HG03558 (cell line): ENCODE data around the gene SP4.
"Not testable (repeated sequence)": the region's sequence is repeated elsewhere in the genome, so short reads cannot be mapped to it uniquely, and the experiment has no call there.

ENCODE experiments used
- ATAC-seq: cut with Tn5 transposase; IDR thresholded peaks from one replicate; pipeline ENCODE4 v1.9.1; 2021; ENCODE audit warnings: moderate number of reproducible peaks; ENCODE audit not compliant: unreplicated experiment; ENCODE audit errors: extremely low read depth

Gene SP4

GRCh38 chr7:21508538-21508937 lies 80.7 kb downstream of the SP4 start:
- no peak for ATAC-seq

- no peak for ATAC-seq
Observed at GRCh38 chr7:21514062-21514461, 86.2 kb downstream of the SP4 start.

GRCh38 chr7:21524680-21525079 lies 96.8 kb downstream of the SP4 start:
- ATAC-seq: no peak

- no peak for ATAC-seq
Observed at GRCh38 chr7:21526007-21526406, 98.1 kb downstream of the SP4 start.

DNA sequence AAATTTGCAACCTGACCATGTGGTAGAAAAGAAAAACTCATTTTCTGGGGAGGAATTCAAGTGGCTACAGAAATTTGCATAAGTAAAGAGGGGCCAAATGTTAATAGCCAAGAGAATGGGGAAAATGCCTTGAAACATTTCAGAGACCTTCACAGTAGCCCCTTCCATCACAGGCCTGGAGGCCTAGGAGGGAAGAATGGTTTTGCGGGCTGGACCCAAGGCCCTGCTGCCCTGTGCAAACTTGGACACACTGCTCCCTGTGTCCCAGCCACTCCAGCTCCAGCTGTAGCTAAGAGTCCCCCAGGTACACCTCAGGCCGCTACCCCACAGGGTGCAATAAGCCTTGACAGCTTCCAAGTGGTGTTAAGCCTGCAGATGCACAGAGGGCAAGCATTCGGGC lies 98.6 kb downstream of the SP4 start:
- no peak for ATAC-seq

GRCh38 chr7:21532485-21532884 lies 104.6 kb downstream of the SP4 start:
- ATAC-seq: not testable (repeated sequence)

DNA sequence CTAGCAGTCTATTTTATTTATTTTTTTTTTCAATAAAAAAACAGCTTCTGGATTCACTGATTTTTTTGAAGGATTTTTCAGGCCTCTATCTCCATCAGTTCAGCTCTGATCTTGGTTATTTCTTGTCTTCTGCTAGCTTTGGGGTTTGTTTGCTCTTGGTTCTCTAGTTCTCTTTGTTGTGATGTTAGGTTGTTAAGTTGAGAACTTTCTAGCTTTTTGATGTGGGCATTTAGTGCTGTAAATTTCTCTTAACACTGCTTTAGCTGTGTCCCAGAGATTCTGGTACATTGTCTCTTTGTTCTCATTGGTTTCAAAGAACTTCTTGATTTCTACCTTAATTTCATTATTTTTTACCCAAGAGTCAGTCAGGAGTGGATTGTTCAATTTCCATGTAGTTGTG lies 105.8 kb downstream of the SP4 start:
- not testable (repeated sequence) for ATAC-seq

DNA sequence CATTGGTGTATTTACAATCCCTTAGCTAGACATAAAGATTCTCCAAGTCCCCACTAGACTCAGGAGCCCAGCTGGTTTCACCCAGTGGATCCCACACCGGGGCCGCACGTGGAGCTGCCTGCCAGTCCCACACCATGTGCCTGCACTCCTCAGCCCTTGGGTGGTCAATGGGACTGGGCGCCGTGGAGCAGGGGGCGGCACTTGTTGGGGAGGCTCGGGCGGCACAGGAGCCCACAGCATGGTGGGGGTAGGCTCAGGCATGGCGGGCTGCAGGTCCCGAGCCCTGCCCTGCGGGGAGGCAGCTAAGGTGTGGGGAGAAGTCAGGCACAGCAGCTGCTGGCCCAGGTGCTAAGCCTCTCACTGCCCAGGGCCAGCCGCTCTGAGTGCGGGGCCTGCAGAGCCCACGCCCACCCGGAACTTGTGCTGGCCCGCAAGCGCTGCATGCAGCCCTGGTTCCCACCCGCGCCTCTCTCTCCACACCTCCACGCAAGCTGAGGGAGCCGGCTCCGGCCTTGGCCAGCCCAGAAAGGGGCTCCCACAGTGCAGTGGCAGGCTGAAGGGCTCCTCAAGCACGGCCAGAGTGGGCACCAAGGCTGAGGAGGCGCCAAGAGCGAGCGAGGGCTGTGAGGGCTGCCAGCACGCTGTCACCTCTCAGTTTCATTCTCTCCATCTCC lies 108.7 kb downstream of the SP4 start:
- not testable (repeated sequence) for ATAC-seq

DNA sequence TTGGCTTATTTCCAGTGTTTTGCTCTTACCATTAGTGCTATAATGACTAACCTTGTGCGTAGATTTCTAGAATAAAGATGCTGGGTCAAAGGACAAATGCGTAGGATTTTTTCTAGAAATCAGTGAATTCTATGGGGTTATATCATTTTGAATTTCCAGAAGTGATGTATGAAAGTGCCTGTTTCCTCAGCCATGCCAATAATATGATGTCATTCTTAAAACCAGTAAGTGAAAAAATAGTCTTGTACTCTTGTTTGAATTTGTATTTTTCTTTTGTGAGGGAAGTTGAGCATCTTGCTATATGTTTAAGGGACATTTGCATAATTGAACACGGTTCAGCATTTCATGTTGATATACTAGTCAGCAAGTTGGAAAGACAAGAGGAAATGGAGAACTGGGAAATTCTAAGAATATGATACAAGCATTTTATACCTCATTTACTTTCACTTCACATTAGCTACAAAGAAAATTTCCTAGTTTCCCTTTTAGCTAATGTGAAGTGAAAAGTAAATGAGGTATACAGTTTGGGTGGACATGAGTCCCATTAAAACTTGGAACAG lies 111.1 kb downstream of the SP4 start:
- no peak for ATAC-seq

DNA sequence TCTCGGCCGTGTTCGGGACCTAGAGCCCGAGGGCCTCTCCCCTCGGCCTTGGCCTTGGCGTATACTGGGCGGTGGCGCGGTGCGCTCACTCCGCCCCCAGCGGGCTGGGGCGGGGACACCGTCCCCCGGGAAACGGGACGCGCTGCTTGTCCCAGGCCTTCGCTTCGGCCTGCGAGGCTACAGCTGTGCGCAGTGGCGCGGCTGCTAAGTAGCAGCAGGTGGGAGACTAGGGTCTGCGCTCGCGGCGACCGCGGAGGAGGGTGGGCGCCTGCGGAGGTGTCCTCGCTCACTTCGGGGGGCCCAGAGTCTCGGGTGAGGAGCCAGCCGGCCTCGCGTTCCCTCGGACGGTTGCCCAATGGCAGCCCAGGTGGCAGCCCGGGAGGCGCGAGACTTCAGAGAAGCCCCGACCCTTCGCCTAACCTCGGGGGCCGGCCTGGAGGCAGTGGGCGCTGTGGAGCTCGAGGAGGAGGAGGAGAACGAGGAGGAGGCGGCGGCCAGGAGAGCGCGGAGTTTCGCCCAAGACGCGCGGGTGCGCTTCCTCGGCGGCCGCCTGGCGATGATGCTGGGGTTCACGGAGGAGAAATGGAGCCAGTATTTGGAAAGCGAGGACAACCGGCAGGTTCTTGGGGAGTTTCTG lies 115.1 kb downstream of the SP4 start, which contains the start of gene DNAH11:
Gene DNAH11, plus strand, starts transcription at position 149 of the 637 bp plus-strand sequence. Its CDS starts 207 bp downstream, at position 356.
- ATAC-seq: no peak

DNA sequence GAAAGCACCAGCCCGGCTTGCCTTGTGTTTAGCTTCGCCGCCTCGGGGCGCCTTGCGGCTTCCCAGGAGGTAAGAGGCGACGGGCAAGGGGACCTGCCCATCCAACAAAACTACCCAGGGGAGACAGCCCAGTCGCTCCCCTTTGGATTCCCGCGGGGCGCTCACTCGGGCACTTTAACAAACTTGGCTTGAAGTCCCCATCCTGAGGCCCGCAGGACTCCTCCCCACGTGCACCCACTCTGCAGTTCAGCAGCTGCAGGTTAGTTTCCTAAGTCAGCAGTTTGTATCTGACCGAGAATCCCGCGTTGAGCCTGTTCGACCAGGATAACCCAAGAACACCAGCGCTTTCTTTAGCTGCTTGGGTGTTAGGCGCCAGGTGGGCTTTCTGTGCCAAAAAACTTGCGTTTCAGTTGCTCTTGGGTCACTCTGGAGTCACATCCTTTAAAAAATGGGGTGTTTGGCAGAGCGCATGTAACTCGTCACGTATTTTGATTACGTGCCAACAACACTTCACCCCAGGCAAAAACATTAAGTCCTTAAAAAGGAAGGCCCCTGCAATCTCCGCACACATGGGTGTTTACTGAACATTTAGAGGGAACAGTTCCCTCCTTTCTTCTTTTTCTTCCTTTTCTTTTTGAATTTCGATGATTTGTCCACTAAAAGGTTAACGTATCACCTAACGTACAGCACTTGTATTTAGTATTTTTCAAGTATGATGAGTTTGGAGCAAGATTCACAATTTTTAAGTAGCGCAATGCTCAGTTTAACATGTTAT lies 115.8 kb downstream of the SP4 start:
- no peak for ATAC-seq

DNA sequence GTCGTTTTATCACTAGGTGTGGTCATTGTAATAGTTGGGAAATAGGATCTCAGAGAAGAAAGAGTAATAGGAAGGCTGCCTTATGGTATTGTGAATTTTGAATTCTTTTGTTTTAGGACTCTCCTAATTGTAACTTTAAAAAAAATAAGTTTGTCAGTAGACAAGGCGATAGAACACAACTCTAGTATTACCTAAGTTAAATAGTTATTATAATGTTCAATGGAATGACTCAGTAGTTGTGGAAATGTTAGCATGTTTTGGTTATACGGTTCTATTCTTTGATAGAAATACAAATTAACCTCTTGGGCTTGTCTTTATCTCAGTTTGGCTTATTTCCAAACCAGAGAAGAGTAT lies 116.4 kb downstream of the SP4 start:
- no peak for ATAC-seq

- no peak for ATAC-seq
Observed at GRCh38 chr7:21544715-21545114, 116.8 kb downstream of the SP4 start.

GRCh38 chr7:21547501-21547900 lies 119.6 kb downstream of the SP4 start:
- no peak for ATAC-seq

GRCh38 chr7:21548491-21548890 lies 120.6 kb downstream of the SP4 start:
- ATAC-seq: no peak

DNA sequence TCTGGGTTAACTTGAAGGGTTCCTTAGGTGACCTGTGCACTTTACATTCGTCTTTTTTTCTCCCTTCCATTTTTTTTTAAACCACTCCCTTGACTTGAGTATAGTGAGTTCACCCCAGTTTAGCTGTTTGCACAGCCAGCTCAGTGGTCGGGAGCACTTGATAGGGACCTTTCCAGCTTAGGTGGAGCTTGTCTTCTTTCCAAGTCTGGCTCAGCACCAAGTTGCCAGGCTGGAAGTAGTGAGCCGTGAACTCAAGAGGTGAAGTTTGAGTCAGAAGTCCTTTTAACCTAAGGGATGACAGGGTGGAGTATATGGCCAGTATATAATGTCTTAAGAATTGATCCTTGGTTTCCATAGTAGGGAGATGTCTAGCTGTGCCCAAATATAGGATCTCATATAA lies 122.2 kb downstream of the SP4 start:
- no peak for ATAC-seq

DNA sequence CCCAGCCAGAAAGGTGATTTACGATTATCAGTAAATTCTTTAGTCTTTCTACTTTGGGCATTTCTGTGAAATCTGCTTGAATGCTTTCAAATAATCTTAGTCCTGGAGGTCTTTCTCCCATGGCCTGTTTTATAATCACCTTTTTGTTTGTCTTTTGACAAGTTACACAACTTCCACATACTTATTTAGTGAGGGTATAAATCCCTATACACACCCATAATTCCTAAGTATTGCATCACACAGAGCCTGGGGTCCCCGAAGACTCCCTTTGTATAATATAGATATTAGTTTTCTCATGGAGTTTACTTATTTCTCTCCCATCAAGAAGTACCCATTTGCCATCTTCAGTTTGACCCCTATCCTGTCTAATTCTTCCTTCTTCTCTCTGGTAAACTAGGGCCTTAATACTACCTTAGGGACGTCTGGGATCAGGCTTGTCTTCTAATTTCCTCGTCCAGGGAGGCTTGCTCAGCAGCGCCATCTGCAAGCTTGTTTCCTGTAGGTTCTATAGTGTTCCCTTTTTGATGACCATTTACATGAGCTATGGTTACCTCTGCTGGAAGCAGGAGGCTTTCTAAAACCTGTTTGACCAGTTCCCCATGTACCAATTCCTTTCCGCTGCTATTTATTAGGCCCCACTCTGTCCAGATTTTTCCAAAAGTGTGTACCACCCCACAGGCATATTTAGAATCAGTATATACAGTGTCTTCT lies 123.1 kb downstream of the SP4 start:
- ATAC-seq: no peak

DNA sequence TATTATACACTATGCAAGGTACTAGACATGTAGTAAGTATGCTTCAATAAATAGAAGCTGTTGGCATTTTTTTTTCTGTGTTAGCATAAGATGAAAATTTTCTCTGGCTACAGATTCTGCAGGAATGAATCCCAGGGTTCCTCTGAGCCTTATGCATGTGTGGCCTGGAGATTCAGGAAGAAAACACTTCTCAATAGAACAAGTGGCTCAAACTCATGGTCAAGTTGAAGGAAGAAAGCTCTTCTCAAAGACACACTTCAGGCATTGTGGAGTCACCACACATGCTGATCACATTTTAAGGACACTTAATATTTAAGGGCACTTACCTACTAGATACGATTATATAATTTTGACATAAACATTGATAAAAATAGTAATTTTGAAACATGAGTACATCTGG lies 134.5 kb downstream of the SP4 start:
- ATAC-seq: no peak
